ENCODE results near the gene ACYP1. TPM values are rescaled to one million over a fixed set of nuclear protein-coding genes. Genes with fewer than 3 reads are reported as not detected.
A peak's percentile ranks its signal among the peaks of the same experiment; 100 is the strongest.

ACYP1 gene
- total RNA-seq, 1 experiment from 2014 or later, result 50.2 TPM

DNA sequence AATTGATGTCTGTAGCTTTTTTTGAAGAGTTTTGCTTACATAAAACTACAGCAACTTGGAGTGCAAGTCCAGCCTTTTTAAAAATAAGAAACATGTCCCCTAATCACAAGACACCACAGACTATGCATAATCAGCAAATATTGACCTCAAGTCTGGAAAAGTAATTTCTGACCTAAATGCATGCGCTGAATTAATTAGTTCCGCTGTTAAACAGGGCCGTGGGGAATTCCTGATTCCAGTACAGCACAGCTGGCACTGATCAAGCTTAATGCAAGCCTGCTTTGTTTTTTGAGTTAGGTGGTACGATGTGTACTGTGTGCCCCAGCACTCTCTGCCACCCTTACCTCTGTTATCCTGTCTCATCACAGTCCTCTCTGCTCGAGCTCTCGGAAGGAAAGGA, 21.8 kb downstream of the ACYP1 start:
- DNase-seq (ENCODE audit: low spot score), result peak; percentile 85
- POLR2A ChIA-PET (ENCODE audit: low non-redundant PET), result no interaction called here

DNA sequence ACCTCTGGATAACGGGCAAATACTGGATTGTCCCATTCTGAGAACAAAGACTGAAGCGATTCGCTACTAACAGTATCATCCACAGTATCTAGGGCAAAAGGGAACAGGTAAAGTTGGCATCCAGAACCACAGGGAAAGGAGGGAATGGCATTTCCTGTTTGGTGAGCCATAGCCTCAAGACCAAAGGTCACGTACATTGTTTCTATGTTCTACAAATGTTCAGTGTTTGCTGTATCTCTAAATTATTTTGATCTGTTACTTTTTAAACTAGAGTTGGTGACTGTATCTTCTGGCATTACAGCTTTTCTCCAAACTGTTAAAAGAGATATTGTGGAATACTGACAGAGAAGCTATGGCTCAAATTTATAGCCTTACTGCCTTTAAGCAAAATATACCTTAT, 22.2 kb downstream of the ACYP1 start:
- TF ChIP-seq CTCF (conservative IDR thresholded peaks at IDR 0.05; ENCODE audit: low read depth, low read length), result no peak
- TF ChIP-seq EZH2 (IDR thresholded peaks at IDR 0.05; ENCODE audit: borderline replicate concordance, low read depth, low read length, poor library complexity, severe bottlenecking), result no peak
- H3K9me3 ChIP-seq (ENCODE audit: low read depth, low read length, poor library complexity, severe bottlenecking), result no peaks in the 10 kb centered on the region
- BruUV-seq (replicated peaks), result no TSS peak
- intact Hi-C loops (cut with micrococcal nuclease; ENCODE audit: unreplicated experiment), result no loop called here
- H3K27me3 ChIP-seq (replicated peaks; ENCODE audit: insufficient read depth, low read depth, low read length, poor library complexity), result no peaks in the 10 kb centered on the region
- H3K4me1 ChIP-seq (ENCODE audit: insufficient read depth, low read length, poor library complexity, severe bottlenecking), result peaks cover 36% of the 10 kb centered on the region
- CTCF ChIA-PET, result no interaction called here
- no peaks in the 10 kb centered on the region for H3K36me3 ChIP-seq (ENCODE audit: insufficient read depth, low read length, poor library complexity, severe bottlenecking)
- no peak for DNase-seq (ENCODE audit: low spot score)
- no peak overlapping the region for H3K27ac ChIP-seq (ENCODE audit: low read depth, low read length, poor library complexity, severe bottlenecking)
- POLR2A ChIA-PET (ENCODE audit: low non-redundant PET), result interaction anchor here (0.7 kb wide), 1 partner anchor 87 kb away, joined by 6 read pairs; no protein-coding TSS in a partner anchor
- H3K4me3 ChIP-seq (ENCODE audit: low read depth, low read length, poor library complexity, severe bottlenecking), result no peak overlapping the region

More for the DNA sequence above, 21.8 kb downstream of the ACYP1 start:
- Histone ChIP-seq H3K36me3 (ENCODE audit: insufficient read depth, low read length, poor library complexity, severe bottlenecking) (no peaks in the 10 kb centered on the region), H3K4me3 (ENCODE audit: low read depth, low read length, poor library complexity, severe bottlenecking) (no peak overlapping the region), H3K9me3 (ENCODE audit: low read depth, low read length, poor library complexity, severe bottlenecking) (no peaks in the 10 kb centered on the region), H3K27me3 (replicated peaks; ENCODE audit: insufficient read depth, low read depth, low read length, poor library complexity) (no peaks in the 10 kb centered on the region), H3K27ac (ENCODE audit: low read depth, low read length, poor library complexity, severe bottlenecking) (no peak overlapping the region), H3K4me1 (ENCODE audit: insufficient read depth, low read length, poor library complexity, severe bottlenecking) (peaks cover 36% of the 10 kb centered on the region)
- no TSS peak for BruUV-seq (replicated peaks)
- no peak for TF ChIP-seq CTCF (conservative IDR thresholded peaks at IDR 0.05; ENCODE audit: low read depth, low read length)
- TF ChIP-seq EZH2 (IDR thresholded peaks at IDR 0.05; ENCODE audit: borderline replicate concordance, low read depth, low read length, poor library complexity, severe bottlenecking), result no peak
- intact Hi-C loops (cut with micrococcal nuclease; ENCODE audit: unreplicated experiment), result no loop called here
- CTCF ChIA-PET, result no interaction called here

DNA sequence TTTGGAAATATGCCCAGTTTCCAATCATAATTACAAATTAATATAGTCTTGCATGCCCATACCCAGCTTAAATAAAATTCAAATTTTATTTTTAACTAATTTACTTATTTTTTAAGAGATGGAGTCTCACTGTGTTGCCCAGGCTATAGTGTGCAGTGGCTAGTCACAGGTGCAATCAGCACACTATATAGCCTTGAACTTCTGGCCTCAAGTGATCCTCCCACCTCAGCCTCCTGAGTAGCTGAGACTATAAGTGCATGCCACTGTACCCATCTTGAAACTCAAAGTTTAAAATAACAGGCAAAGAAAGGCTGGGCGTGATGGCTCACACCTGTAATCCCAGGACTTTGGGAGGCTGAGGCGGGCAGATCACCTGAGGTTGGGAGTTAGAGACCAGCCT, 22.9 kb downstream of the ACYP1 start:
- no peak overlapping the region for H3K27ac ChIP-seq (ENCODE audit: low read depth, low read length, poor library complexity, severe bottlenecking)
- H3K9me3 ChIP-seq (ENCODE audit: low read depth, low read length, poor library complexity, severe bottlenecking), result no peaks in the 10 kb centered on the region
- no peak overlapping the region for H3K4me3 ChIP-seq (ENCODE audit: low read depth, low read length, poor library complexity, severe bottlenecking)
- no TSS peak for BruUV-seq (replicated peaks)
- intact Hi-C loops (cut with micrococcal nuclease; ENCODE audit: unreplicated experiment), result no loop called here
- H3K4me1 ChIP-seq (ENCODE audit: insufficient read depth, low read length, poor library complexity, severe bottlenecking), result peaks cover 36% of the 10 kb centered on the region
- CTCF ChIA-PET, result no interaction called here
- H3K36me3 ChIP-seq (ENCODE audit: insufficient read depth, low read length, poor library complexity, severe bottlenecking), result no peaks in the 10 kb centered on the region
- TF ChIP-seq EZH2 (IDR thresholded peaks at IDR 0.05; ENCODE audit: borderline replicate concordance, low read depth, low read length, poor library complexity, severe bottlenecking), result no peak
- no peak for TF ChIP-seq CTCF (conservative IDR thresholded peaks at IDR 0.05; ENCODE audit: low read depth, low read length)
- POLR2A ChIA-PET (ENCODE audit: low non-redundant PET), result interaction anchor here (0.7 kb wide), 1 partner anchor 87 kb away, joined by 6 read pairs; no protein-coding TSS in a partner anchor
- H3K27me3 ChIP-seq (replicated peaks; ENCODE audit: insufficient read depth, low read depth, low read length, poor library complexity), result no peaks in the 10 kb centered on the region
- no peak for DNase-seq (ENCODE audit: low spot score)

Data from A673 (cell line).